GM12878 (cell line): ENCODE measurements around the gene CD244. TPM values are rescaled to one million over a fixed set of nuclear protein-coding genes. Genes with fewer than 3 reads are reported as not detected.

ENCODE experiments used
- ATAC-seq: fragments of 200-7000 bp; cut with Tn5 transposase; 3 replicates; pipeline ENCODE4 v1.9.1; 2020; ENCODE audit warnings: mild to moderate bottlenecking, moderate library complexity
- BruUV-seq: library from RNA; stranded (reverse); fragments of 400-500 nt; replicated peaks from 2 replicates; lab custom pipeline; 2021; lab: Mats Ljungman, UMichigan
- CTCF ChIA-PET: fragments of 300-600 bp; sonication (Branson Sonifier 250); formaldehyde crosslinking; extraction: SDS; loops from one replicate; lab custom pipeline; 2021; ENCODE audit warnings: inconsistent platforms; lab: Yijun Ruan, JAX
- POLR2A ChIA-PET: fragments of 350-600 bp; formaldehyde crosslinking; extraction: SDS; loops from one replicate; lab custom pipeline; 2021; ENCODE audit warnings: inconsistent platforms; lab: Charles Lee
- RAD21 ChIA-PET: fragments of 300-600 bp; sonication (Branson Sonifier 250); formaldehyde crosslinking; loops from one replicate; lab custom pipeline; 2023; ENCODE audit warnings: antibody characterized with exemption; ENCODE audit not compliant: unreplicated experiment; lab: Charles Lee
- SMC1A ChIA-PET: fragments of 300-600 bp; sonication (Branson Sonifier 250); formaldehyde crosslinking; loops from one replicate; lab custom pipeline; 2023; ENCODE audit not compliant: unreplicated experiment, uncharacterized antibody; lab: Charles Lee
- DNase-seq: peaks from one replicate; pipeline ENCODE4 v3.0.0-alpha.2; 2011; ENCODE audit warnings: low read depth, low spot score
- FAIRE-seq: peaks from 3 replicates; lab custom pipeline; 2011; peaks lifted over from hg19 to GRCh38; lab: Jason Lieb, UNC
- H2AFZ ChIP-seq: 2 replicates; pipeline ENCODE4 v1.6.0; 2011; ENCODE audit warnings: low read depth, low read length, control low read depth; ENCODE audit not compliant: control insufficient read depth
- H3K27ac ChIP-seq: 2 replicates; pipeline ENCODE4 v1.5.1; 2011; ENCODE audit warnings: control low read depth; ENCODE audit not compliant: control insufficient read depth, insufficient read depth
- H3K27me3 ChIP-seq, 2 experiments: replicated peaks in 1 of 2; 2 replicates each; pipeline versions ENCODE4 v1.6.0 to v1.6.1; 2011; ENCODE audit warnings: low read length in 1 of 2; ENCODE audit not compliant: control insufficient read depth in 2 of 2, insufficient read depth in 2 of 2
- H3K36me3 ChIP-seq, 2 experiments: 2 replicates each; pipeline ENCODE4 v1.5.1; 2011; ENCODE audit warnings: low read length in 1 of 2; ENCODE audit not compliant: control insufficient read depth in 2 of 2, insufficient read depth in 2 of 2
- H3K4me1 ChIP-seq: 2 replicates; pipeline ENCODE4 v1.6.1; 2011; ENCODE audit warnings: mild to moderate bottlenecking, low read length, moderate library complexity, mixed read lengths; ENCODE audit not compliant: control insufficient read depth, insufficient read depth
- H3K4me2 ChIP-seq: 2 replicates; pipeline ENCODE4 v1.6.0; 2011; ENCODE audit warnings: control low read depth; ENCODE audit not compliant: control insufficient read depth, insufficient read depth
- H3K4me3 ChIP-seq: fragments of 200-600 bp; sonication (generic); 2 replicates; pipeline ENCODE4 v1.5.1; 2016
- H3K79me2 ChIP-seq: 2 replicates; pipeline ENCODE4 v1.6.0; 2011; ENCODE audit warnings: low read length; ENCODE audit not compliant: control insufficient read depth, insufficient read depth
- H3K9ac ChIP-seq: 2 replicates; pipeline ENCODE4 v1.8.0; 2011; ENCODE audit warnings: low read length, control low read depth, mixed read lengths; ENCODE audit not compliant: control insufficient read depth, insufficient read depth
- H3K9me3 ChIP-seq: replicated peaks from 3 replicates; pipeline ENCODE4 v1.5.1; 2011; ENCODE audit warnings: mild to moderate bottlenecking, low read length; ENCODE audit not compliant: control insufficient read depth, insufficient read depth
- H4K20me1 ChIP-seq: 2 replicates; pipeline ENCODE4 v1.6.0; 2011; ENCODE audit not compliant: control insufficient read depth, insufficient read depth
- ETV6 ChIP-seq, 2 experiments: fragments of 450-650 bp in 1 of 2; IDR thresholded peaks in 1 of 2; conservative IDR thresholded peaks in 1 of 2; 2 replicates each; pipeline ENCODE4 v1.6.1; 2014; ENCODE audit warnings: antibody characterized with exemption in 1 of 2, borderline replicate concordance in 1 of 2, low read depth in 1 of 2, mild to moderate bottlenecking in 1 of 2, moderate library complexity in 1 of 2
- IKZF2 ChIP-seq, 2 experiments: fragments of 450-650 bp; IDR thresholded peaks; 2 replicates each; pipeline ENCODE4 v1.6.1; 2017; ENCODE audit warnings: mild to moderate bottlenecking in 2 of 2, moderate library complexity in 2 of 2
- MEF2B ChIP-seq: fragments of 450-650 bp; IDR thresholded peaks from 2 replicates; pipeline ENCODE4 v1.6.1; 2018; ENCODE audit warnings: mild to moderate bottlenecking, moderate library complexity; ENCODE audit not compliant: partially characterized antibody, poor library complexity, severe bottlenecking
- NR2C1 ChIP-seq: fragments of 450-650 bp; IDR thresholded peaks from 2 replicates; pipeline ENCODE4 v1.6.1; 2017; ENCODE audit warnings: antibody characterized with exemption, mild to moderate bottlenecking, moderate library complexity
- NR2F1 ChIP-seq: fragments of 450-650 bp; conservative IDR thresholded peaks from 2 replicates; pipeline ENCODE4 v1.6.1; 2017; ENCODE audit warnings: mild to moderate bottlenecking
- POU2F2 ChIP-seq: IDR thresholded peaks from 3 replicates; pipeline ENCODE4 v1.6.1; 2011; ENCODE audit warnings: low read depth, mild to moderate bottlenecking, low read length, borderline replicate concordance
- SREBF2 ChIP-seq: IDR thresholded peaks from 2 replicates; pipeline ENCODE4 v1.6.1; 2012; ENCODE audit warnings: mild to moderate bottlenecking, low read length
- WGBS: methylation state at CpG from one replicate; pipeline ENCODE4 v1.1.6; 2016; ENCODE audit warnings: low lambda C conversion rate; ENCODE audit not compliant: insufficient replicate concordance, insufficient coverage; ENCODE audit errors: missing lambda C conversion rate; 5-methylcytosine and 5-hydroxymethylcytosine counted together
- in situ Hi-C: fragments of 300-500 bp; cut with MboI; formaldehyde crosslinking; loops from 9 replicates; pipeline ENCODE4 v1.14.3; 2018; ENCODE audit warnings: mixed read lengths
- intact Hi-C: fragments of 100-400 bp; cut with micrococcal nuclease; formaldehyde crosslinking; loops from one replicate; pipeline ENCODE4 v1.14.2; 2022; ENCODE audit not compliant: unreplicated experiment
- polyA plus RNA-seq, 11 experiments: library from polyadenylated mRNA; depleted of rRNA in 4 of 11; unstranded in 6 of 11; stranded (reverse) in 5 of 11; fragments of >200 nt; fragmentation: Nextera tagmentation in 4 of 11; fragmentation: Illumina TruSeq in 1 of 11; extraction: Ambion mirVana in 4 of 11; extraction: Trizol in 1 of 11; gene quantifications; 1 replicate in 1 of 11; 2 replicates in 10 of 11; pipeline versions ENCODE4 v1.2.1 to v1.2.3, GENCODE V29; 2011 to 2016; ENCODE audit warnings: inconsistent platforms in 2 of 11, missing spikeins in 2 of 11, low read depth in 1 of 11
- total RNA-seq, 4 experiments: library from RNA; depleted of rRNA in 3 of 4; stranded (reverse); fragments of >200 nt in 3 of 4; fragmentation: Illumina TruSeq in 1 of 4; extraction: Trizol in 1 of 4; gene quantifications; 2 replicates each; pipeline versions ENCODE4 v1.2.1 to v1.2.3, GENCODE V29; 2013 to 2021
- TF ChIP-seq, protein P1 (sequence below): IDR thresholded peaks from 2 replicates; pipeline ENCODE4 v1.6.1; 2012; ENCODE audit warnings: low read depth, low read length, improper control_type of control experiment
- TF ChIP-seq, protein P2 (sequence below): IDR thresholded peaks from 2 replicates; pipeline ENCODE4 v1.6.1; 2012; ENCODE audit warnings: improper control_type of control experiment, low read depth, low read length; ENCODE audit not compliant: insufficient replicate concordance
- TF ChIP-seq, protein P3 (sequence below): fragments of 450-650 bp; formaldehyde crosslinking; IDR thresholded peaks from 2 replicates; pipeline ENCODE4 v1.4.0; 2020; ENCODE audit warnings: mild to moderate bottlenecking, moderate library complexity

CD244 gene
- total and polyA plus RNA-seq, 10 of the 15 experiments (the other 5 are each of a cell fraction or from before 2014, with no cell fraction given) = 0.24 to 13.6 (median 0.73) TPM

DNA sequence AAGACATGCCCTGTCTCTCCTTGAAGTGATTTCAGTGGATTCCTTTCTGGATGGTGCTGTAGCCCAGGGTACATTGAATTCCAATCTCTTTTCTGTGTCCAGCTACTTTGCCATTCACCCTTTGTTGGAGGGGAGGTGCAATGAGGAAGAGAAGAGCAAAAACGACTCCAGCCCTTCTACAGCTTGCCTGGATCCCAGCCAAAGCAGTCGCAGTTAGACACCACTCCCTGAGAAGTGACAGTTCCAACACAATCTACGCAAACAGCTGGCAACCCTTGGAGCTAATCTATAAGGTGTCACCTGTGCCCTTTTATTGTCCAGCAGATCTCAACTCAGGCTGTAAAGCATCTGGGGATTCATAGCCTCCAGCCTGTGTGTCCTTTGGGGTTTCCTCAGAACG lies 4.6 kb downstream of the CD244 start (continued):
- no peak for TF ChIP-seq POU2F2
- TF ChIP-seq, protein P1, sequence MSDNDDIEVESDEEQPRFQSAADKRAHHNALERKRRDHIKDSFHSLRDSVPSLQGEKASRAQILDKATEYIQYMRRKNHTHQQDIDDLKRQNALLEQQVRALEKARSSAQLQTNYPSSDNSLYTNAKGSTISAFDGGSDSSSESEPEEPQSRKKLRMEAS = no peak
- no peak for TF ChIP-seq ETV6 (conservative IDR thresholded peaks at IDR 0.05 in 1 of 2, IDR thresholded peaks at IDR 0.05 in 1 of 2; ENCODE audit: borderline replicate concordance in 1 of 2, low read depth in 1 of 2)

DNA sequence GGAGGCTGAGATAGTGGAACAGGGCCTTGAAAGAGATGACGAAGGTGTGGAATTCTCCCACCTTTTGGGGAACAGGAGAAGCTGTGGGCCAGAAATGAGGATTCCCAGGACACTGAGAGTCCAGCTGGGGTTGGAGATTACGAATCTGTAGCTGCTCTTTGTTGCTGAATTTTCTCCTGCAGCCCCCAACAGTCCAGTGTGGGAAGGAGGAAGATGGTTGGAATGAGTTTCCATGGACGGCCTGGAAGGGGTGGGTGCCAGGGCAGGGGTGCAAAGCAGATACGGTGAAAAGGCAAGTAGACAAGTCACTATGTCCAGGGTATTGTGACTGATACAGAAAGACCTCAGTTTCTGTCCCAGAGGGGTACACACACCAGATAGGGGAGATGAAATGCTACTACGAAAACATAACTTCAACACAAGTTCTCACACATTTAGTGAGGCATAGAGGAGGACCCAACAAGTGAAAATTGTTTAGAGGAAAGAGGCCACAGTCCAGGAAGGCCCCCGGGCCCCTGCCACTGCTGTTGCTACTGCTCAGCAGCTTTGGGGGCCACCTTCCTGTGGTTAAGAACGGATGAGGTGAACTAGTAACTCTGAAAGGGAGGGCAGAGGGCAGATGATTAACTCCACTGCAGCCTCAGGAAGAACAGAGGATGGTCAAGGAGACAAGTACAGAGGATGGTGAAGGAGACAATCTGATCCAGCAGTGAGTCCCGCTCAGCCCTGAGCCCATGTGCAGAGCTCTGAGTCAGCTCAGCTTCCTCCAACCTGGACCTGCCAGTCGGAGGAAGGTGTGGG lies 7.3 kb downstream of the CD244 start:
- ChIA-PET RAD21 (interaction anchor here (0.6 to 2.5 kb wide), 14 partner anchors 9 to 135 kb away, joined by 3 to 9 read pairs (median 4); no protein-coding TSS in a partner anchor), CTCF (interaction anchor here (0.6 to 5.9 kb wide), 13 partner anchors 8 to 135 kb away, joined by 3 to 38 read pairs (median 5); partner anchors contain the start of gene ITLN2), SMC1A (interaction anchor here (0.6 to 13.7 kb wide), 18 partner anchors 8 to 547 kb away, joined by 3 to 229 read pairs (median 4); no protein-coding TSS in a partner anchor), POLR2A (interaction anchor here (0.5 to 2.3 kb wide), 7 partner anchors 9 to 122 kb away, joined by 3 to 10 read pairs (median 3); partner anchors contain the start of gene ITLN2)
- FAIRE-seq = peak; percentile 41
- no peak overlapping the region; the same call in 1 of the 2 replicates for H2AFZ ChIP-seq
- no peak overlapping the region; the same call in 1 of the 2 replicates for H3K4me2 ChIP-seq
- no peaks in the 10 kb centered on the region for H4K20me1 ChIP-seq
- H3K4me1 ChIP-seq = peaks cover 14% of the 10 kb centered on the region
- in situ Hi-C loops = no loop called here
- DNase-seq = peak; percentile 51
- H3K27ac ChIP-seq = no peak overlapping the region
- no TSS peak for BruUV-seq
- peak; percentile 85 for ATAC-seq
- H3K9me3 ChIP-seq = no peaks in the 10 kb centered on the region; the same call in 2 of the 3 replicates
- H3K27me3 ChIP-seq = no peaks in the 10 kb centered on the region
- H3K36me3 ChIP-seq = no peaks in the 10 kb centered on the region; a peak in 1 of 4 replicates
- intact Hi-C loops = no loop called here
- H3K4me3 ChIP-seq = no peak overlapping the region
- H3K9ac ChIP-seq = no peak overlapping the region; the same call in 1 of the 2 replicates
- WGBS = 22% methylated on average over 9 of the region's 9 CpGs
- H3K79me2 ChIP-seq = no peaks in the 10 kb centered on the region
- TF ChIP-seq IKZF2 (IDR thresholded peaks at IDR 0.05) (peak in 1 of 2 experiments; percentile 12; a peak in 1 of 4 replicates), MEF2B (peak; percentile 72), SREBF2 (no peak), NR2C1 (no peak), NR2F1 (peak; percentile 38; the same call in 1 of the 2 replicates)
- TF ChIP-seq, protein P2, sequence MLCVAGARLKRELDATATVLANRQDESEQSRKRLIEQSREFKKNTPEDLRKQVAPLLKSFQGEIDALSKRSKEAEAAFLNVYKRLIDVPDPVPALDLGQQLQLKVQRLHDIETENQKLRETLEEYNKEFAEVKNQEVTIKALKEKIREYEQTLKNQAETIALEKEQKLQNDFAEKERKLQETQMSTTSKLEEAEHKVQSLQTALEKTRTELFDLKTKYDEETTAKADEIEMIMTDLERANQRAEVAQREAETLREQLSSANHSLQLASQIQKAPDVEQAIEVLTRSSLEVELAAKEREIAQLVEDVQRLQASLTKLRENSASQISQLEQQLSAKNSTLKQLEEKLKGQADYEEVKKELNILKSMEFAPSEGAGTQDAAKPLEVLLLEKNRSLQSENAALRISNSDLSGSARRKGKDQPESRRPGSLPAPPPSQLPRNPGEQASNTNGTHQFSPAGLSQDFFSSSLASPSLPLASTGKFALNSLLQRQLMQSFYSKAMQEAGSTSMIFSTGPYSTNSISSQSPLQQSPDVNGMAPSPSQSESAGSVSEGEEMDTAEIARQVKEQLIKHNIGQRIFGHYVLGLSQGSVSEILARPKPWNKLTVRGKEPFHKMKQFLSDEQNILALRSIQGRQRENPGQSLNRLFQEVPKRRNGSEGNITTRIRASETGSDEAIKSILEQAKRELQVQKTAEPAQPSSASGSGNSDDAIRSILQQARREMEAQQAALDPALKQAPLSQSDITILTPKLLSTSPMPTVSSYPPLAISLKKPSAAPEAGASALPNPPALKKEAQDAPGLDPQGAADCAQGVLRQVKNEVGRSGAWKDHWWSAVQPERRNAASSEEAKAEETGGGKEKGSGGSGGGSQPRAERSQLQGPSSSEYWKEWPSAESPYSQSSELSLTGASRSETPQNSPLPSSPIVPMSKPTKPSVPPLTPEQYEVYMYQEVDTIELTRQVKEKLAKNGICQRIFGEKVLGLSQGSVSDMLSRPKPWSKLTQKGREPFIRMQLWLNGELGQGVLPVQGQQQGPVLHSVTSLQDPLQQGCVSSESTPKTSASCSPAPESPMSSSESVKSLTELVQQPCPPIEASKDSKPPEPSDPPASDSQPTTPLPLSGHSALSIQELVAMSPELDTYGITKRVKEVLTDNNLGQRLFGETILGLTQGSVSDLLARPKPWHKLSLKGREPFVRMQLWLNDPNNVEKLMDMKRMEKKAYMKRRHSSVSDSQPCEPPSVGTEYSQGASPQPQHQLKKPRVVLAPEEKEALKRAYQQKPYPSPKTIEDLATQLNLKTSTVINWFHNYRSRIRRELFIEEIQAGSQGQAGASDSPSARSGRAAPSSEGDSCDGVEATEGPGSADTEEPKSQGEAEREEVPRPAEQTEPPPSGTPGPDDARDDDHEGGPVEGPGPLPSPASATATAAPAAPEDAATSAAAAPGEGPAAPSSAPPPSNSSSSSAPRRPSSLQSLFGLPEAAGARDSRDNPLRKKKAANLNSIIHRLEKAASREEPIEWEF = no peak
- TF ChIP-seq, protein P3, sequence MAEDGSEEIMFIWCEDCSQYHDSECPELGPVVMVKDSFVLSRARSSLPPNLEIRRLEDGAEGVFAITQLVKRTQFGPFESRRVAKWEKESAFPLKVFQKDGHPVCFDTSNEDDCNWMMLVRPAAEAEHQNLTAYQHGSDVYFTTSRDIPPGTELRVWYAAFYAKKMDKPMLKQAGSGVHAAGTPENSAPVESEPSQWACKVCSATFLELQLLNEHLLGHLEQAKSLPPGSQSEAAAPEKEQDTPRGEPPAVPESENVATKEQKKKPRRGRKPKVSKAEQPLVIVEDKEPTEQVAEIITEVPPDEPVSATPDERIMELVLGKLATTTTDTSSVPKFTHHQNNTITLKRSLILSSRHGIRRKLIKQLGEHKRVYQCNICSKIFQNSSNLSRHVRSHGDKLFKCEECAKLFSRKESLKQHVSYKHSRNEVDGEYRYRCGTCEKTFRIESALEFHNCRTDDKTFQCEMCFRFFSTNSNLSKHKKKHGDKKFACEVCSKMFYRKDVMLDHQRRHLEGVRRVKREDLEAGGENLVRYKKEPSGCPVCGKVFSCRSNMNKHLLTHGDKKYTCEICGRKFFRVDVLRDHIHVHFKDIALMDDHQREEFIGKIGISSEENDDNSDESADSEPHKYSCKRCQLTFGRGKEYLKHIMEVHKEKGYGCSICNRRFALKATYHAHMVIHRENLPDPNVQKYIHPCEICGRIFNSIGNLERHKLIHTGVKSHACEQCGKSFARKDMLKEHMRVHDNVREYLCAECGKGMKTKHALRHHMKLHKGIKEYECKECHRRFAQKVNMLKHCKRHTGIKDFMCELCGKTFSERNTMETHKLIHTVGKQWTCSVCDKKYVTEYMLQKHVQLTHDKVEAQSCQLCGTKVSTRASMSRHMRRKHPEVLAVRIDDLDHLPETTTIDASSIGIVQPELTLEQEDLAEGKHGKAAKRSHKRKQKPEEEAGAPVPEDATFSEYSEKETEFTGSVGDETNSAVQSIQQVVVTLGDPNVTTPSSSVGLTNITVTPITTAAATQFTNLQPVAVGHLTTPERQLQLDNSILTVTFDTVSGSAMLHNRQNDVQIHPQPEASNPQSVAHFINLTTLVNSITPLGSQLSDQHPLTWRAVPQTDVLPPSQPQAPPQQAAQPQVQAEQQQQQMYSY (CRISPR knock-in tag) = no peak
